Neural cell (in vitro differentiated cells): ENCODE data around the gene SLC16A3. TPM values are rescaled to one million over a fixed set of nuclear protein-coding genes. Genes with fewer than 3 reads are reported as not detected.

ENCODE experiments used
- H2AFZ ChIP-seq: fragments of 200-600, 300-800 bp; sonication (generic), shearing (Covaris generic); 2 replicates; pipeline ENCODE4 v1.6.0; 2014; ENCODE audit warnings: low read depth, mild to moderate bottlenecking, antibody characterized with exemption, low read length, moderate library complexity
- H3F3A ChIP-seq: fragments of 200-600 bp; shearing (Covaris generic); 2 replicates; pipeline ENCODE4 v1.6.1; 2016; ENCODE audit warnings: mild to moderate bottlenecking, moderate library complexity, mixed read lengths, antibody characterized with exemption, low read length; ENCODE audit not compliant: insufficient read depth, poor library complexity, severe bottlenecking
- H3K27ac ChIP-seq: fragments of 200-600, 300-800 bp; sonication (generic), shearing (Covaris generic); 2 replicates; pipeline ENCODE4 v1.5.1; 2014; ENCODE audit warnings: mild to moderate bottlenecking, low read length, moderate library complexity
- H3K27me3 ChIP-seq: fragments of 300-800, 200-600 bp; sonication (generic), shearing (Covaris generic); 2 replicates; pipeline ENCODE4 v1.6.0; 2014; ENCODE audit warnings: mild to moderate bottlenecking, low read depth, low read length, moderate library complexity; ENCODE audit not compliant: insufficient read depth
- H3K36me3 ChIP-seq: fragments of 300-800, 200-600 bp; sonication (generic), shearing (Covaris generic); 2 replicates; pipeline ENCODE4 v1.5.1; 2014; ENCODE audit warnings: mild to moderate bottlenecking, antibody characterized with exemption, low read length, moderate library complexity; ENCODE audit not compliant: insufficient read depth
- H3K4me2 ChIP-seq: fragments of 300-800, 200-600 bp; sonication (generic), shearing (Covaris generic); 2 replicates; pipeline ENCODE4 v1.6.0; 2014; ENCODE audit warnings: mild to moderate bottlenecking, low read length
- H3K4me3 ChIP-seq: fragments of 300-800, 200-600 bp; sonication (generic), shearing (Covaris generic); 2 replicates; pipeline ENCODE4 v1.5.1; 2014; ENCODE audit warnings: mild to moderate bottlenecking, low read length, moderate library complexity
- H3K79me2 ChIP-seq: fragments of 200-600 bp; shearing (Covaris generic); replicated peaks from 2 replicates; pipeline ENCODE4 v1.6.0; 2014; ENCODE audit warnings: mild to moderate bottlenecking, low read length, moderate library complexity; ENCODE audit not compliant: insufficient read depth
- H3K9ac ChIP-seq: fragments of 300-800, 200-600 bp; sonication (generic), shearing (Covaris generic); 2 replicates; pipeline ENCODE4 v1.6.1; 2016; ENCODE audit warnings: mild to moderate bottlenecking, low read length, mixed read lengths
- H3K9me2 ChIP-seq: fragments of 200-600 bp; shearing (Covaris generic); 2 replicates; pipeline ENCODE4 v1.6.1; 2016; ENCODE audit warnings: mild to moderate bottlenecking, low read length, mixed read lengths; ENCODE audit not compliant: insufficient read depth
- H3K9me3 ChIP-seq: fragments of 200-600, 300-800 bp; sonication (generic), shearing (Covaris generic); 2 replicates; pipeline ENCODE4 v1.6.1; 2016; ENCODE audit warnings: mild to moderate bottlenecking, mixed run types, low read length, moderate library complexity, mixed read lengths
- H4K20me1 ChIP-seq: fragments of 200-600 bp; shearing (Covaris generic); 2 replicates; pipeline ENCODE4 v1.6.1; 2016; ENCODE audit warnings: mild to moderate bottlenecking, mixed run types; ENCODE audit not compliant: insufficient read depth
- EP300 ChIP-seq: fragments of 450-650 bp; conservative IDR thresholded peaks from 2 replicates; pipeline ENCODE4 v1.6.1; 2014; ENCODE audit warnings: antibody characterized with exemption, mild to moderate bottlenecking, moderate library complexity; ENCODE audit not compliant: poor library complexity, severe bottlenecking
- EZH2 ChIP-seq: fragments of 200-600, 300-800 bp; shearing (Covaris generic), sonication (generic); IDR thresholded peaks from 2 replicates; pipeline ENCODE4 v1.6.1; 2014; ENCODE audit warnings: antibody characterized with exemption, low read length, borderline replicate concordance, mild to moderate bottlenecking; ENCODE audit not compliant: insufficient read depth, poor library complexity, severe bottlenecking
- MXI1 ChIP-seq: fragments of 450-650 bp; conservative IDR thresholded peaks from 2 replicates; pipeline ENCODE4 v1.6.1; 2014; ENCODE audit warnings: antibody characterized with exemption, mild to moderate bottlenecking; ENCODE audit not compliant: poor library complexity, severe bottlenecking
- POLR2AphosphoS5 ChIP-seq: IDR thresholded peaks from 2 replicates; pipeline ENCODE4 v1.6.1; 2012
- RAD21 ChIP-seq: fragments of 450-650 bp; conservative IDR thresholded peaks from 2 replicates; pipeline ENCODE4 v1.6.1; 2014; ENCODE audit warnings: antibody characterized with exemption, mild to moderate bottlenecking, moderate library complexity
- SMC3 ChIP-seq: fragments of 450-650 bp; conservative IDR thresholded peaks from 2 replicates; pipeline ENCODE4 v1.6.1; 2014; ENCODE audit warnings: antibody characterized with exemption, mild to moderate bottlenecking, moderate library complexity; ENCODE audit not compliant: poor library complexity
- TAF1 ChIP-seq: IDR thresholded peaks from 2 replicates; pipeline ENCODE4 v1.6.1; 2012; ENCODE audit warnings: low read depth
- polyA plus RNA-seq: library from polyadenylated mRNA; depleted of rRNA; stranded (reverse); fragments of >200 nt; gene quantifications from 2 replicates; pipeline ENCODE4 v1.2.3, GENCODE V29; 2014
- TF ChIP-seq, protein P1 (sequence below): fragments of 450-650 bp; IDR thresholded peaks from 2 replicates; pipeline ENCODE4 v1.5.1; 2014; ENCODE audit warnings: antibody characterized with exemption, mild to moderate bottlenecking, moderate library complexity; ENCODE audit not compliant: poor library complexity, severe bottlenecking
- TF ChIP-seq, protein P2 (sequence below): IDR thresholded peaks from 2 replicates; pipeline ENCODE4 v1.6.1; 2012; ENCODE audit warnings: borderline replicate concordance

SLC16A3 gene
- polyA plus RNA-seq, 1 donor from 2014 or later = 0.56 TPM

DNA sequence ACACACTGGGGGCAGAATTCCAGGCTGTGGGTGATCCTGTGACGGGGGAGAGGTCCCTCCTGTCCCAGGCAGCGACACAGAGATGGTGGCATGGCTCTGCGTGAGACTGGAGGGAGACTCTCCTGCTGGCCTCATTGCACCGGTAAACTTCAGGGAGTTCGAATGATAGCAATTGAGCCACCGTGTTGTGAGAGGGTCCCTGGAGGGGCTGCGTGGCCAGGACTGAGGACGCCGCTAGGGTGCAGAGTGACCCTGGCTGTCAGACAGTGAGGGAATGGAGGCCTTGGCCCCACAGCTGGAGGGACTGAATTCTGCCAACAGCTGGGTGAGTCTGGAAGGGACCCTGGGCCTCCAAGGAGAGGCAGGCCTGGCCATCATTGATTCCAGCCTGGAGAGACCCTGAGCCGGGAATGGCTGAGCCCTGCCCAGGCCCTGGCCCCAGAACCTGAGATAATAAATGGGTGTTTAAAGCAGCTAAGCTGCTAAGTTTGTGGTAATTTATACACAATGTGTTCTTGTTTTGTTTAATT lies 48.8 kb upstream of the SLC16A3 start:
- TF ChIP-seq EP300 = no peak
- TF ChIP-seq, protein P1, sequence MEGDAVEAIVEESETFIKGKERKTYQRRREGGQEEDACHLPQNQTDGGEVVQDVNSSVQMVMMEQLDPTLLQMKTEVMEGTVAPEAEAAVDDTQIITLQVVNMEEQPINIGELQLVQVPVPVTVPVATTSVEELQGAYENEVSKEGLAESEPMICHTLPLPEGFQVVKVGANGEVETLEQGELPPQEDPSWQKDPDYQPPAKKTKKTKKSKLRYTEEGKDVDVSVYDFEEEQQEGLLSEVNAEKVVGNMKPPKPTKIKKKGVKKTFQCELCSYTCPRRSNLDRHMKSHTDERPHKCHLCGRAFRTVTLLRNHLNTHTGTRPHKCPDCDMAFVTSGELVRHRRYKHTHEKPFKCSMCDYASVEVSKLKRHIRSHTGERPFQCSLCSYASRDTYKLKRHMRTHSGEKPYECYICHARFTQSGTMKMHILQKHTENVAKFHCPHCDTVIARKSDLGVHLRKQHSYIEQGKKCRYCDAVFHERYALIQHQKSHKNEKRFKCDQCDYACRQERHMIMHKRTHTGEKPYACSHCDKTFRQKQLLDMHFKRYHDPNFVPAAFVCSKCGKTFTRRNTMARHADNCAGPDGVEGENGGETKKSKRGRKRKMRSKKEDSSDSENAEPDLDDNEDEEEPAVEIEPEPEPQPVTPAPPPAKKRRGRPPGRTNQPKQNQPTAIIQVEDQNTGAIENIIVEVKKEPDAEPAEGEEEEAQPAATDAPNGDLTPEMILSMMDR = no peak
- no peak for TF ChIP-seq SMC3
- TF ChIP-seq, protein P2, sequence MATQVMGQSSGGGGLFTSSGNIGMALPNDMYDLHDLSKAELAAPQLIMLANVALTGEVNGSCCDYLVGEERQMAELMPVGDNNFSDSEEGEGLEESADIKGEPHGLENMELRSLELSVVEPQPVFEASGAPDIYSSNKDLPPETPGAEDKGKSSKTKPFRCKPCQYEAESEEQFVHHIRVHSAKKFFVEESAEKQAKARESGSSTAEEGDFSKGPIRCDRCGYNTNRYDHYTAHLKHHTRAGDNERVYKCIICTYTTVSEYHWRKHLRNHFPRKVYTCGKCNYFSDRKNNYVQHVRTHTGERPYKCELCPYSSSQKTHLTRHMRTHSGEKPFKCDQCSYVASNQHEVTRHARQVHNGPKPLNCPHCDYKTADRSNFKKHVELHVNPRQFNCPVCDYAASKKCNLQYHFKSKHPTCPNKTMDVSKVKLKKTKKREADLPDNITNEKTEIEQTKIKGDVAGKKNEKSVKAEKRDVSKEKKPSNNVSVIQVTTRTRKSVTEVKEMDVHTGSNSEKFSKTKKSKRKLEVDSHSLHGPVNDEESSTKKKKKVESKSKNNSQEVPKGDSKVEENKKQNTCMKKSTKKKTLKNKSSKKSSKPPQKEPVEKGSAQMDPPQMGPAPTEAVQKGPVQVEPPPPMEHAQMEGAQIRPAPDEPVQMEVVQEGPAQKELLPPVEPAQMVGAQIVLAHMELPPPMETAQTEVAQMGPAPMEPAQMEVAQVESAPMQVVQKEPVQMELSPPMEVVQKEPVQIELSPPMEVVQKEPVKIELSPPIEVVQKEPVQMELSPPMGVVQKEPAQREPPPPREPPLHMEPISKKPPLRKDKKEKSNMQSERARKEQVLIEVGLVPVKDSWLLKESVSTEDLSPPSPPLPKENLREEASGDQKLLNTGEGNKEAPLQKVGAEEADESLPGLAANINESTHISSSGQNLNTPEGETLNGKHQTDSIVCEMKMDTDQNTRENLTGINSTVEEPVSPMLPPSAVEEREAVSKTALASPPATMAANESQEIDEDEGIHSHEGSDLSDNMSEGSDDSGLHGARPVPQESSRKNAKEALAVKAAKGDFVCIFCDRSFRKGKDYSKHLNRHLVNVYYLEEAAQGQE = no peak
- TF ChIP-seq TAF1 = no peak
- TF ChIP-seq EZH2 = no peak
- TF ChIP-seq MXI1 = no peak
- TF ChIP-seq POLR2AphosphoS5 = no peak
- TF ChIP-seq RAD21 = no peak
- no peaks in the 10 kb centered on the region for H4K20me1 ChIP-seq
- no peak overlapping the region for H3K4me3 ChIP-seq
- H3K27ac ChIP-seq = no peak overlapping the region
- H3K36me3 ChIP-seq = no peaks in the 10 kb centered on the region
- H3K9me3 ChIP-seq = no peaks in the 10 kb centered on the region
- no peaks in the 10 kb centered on the region for H3K9me2 ChIP-seq
- no peak overlapping the region for H2AFZ ChIP-seq
- no peaks in the 10 kb centered on the region for H3K27me3 ChIP-seq
- no peak overlapping the region for H3K9ac ChIP-seq
- no peaks in the 10 kb centered on the region for H3K79me2 ChIP-seq
- no peaks in the 10 kb centered on the region for H3F3A ChIP-seq
- no peak overlapping the region for H3K4me2 ChIP-seq

DNA sequence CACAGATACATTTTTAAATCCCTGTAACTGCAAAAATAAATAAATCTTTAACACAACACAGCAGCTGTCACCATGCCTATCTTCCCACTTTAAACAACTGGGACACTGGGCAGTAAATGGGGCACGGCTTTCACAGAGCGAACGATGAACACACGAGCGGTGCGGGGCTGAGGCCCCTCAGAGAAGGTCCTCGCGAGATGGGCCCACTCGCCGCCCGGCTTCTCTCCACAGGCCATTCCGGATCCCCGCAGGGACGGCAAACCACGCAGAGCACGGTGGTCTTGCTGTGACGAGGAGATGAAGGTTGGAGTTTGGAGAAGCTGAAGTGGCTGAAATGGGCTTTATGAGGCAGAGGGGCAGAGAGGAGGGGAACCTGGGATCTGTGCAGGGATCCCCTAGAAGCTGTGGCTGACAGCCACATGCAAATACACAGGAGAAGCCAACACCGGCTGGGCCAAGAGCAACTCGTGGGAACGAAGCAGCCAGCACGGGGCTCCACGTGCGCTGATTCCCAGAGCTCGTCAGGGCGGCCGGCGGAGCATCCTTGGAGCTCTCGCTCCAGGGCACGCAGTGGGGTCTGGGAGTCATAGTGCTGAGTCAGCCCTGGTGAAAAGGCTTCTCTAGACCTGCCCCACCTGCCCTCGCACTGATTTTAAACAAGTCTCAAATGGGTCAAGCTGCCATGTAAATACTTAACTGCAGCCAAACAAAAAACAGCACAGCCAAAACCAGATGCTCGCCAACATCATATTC lies 47.9 kb upstream of the SLC16A3 start:
- no peaks in the 10 kb centered on the region for H4K20me1 ChIP-seq
- H2AFZ ChIP-seq = no peak overlapping the region
- H3F3A ChIP-seq = no peaks in the 10 kb centered on the region
- no peak overlapping the region for H3K9ac ChIP-seq
- H3K9me2 ChIP-seq = no peaks in the 10 kb centered on the region
- no peaks in the 10 kb centered on the region for H3K79me2 ChIP-seq
- no peaks in the 10 kb centered on the region for H3K27me3 ChIP-seq
- TF ChIP-seq, protein P1 = no peak
- no peak for TF ChIP-seq EZH2
- TF ChIP-seq EP300 = no peak
- no peak for TF ChIP-seq SMC3
- TF ChIP-seq MXI1 = no peak
- TF ChIP-seq, protein P2 = no peak
- TF ChIP-seq POLR2AphosphoS5 = no peak
- no peak for TF ChIP-seq TAF1
- TF ChIP-seq RAD21 = no peak
- no peak overlapping the region for H3K4me3 ChIP-seq
- no peak overlapping the region for H3K4me2 ChIP-seq
- no peaks in the 10 kb centered on the region for H3K36me3 ChIP-seq
- H3K9me3 ChIP-seq = no peaks in the 10 kb centered on the region
- H3K27ac ChIP-seq = no peak overlapping the region
